D341Med (cell line): ENCODE results near the gene RGS12.

Experiments used
- DNase-seq: peaks from one replicate; pipeline ENCODE4 v3.0.0; 2012; ENCODE audit warnings: low spot score

Gene RGS12

GRCh38 chr4:3310301-3311094, 17.7 kb downstream of the RGS12 start:
- DNase-seq, result no peak

- no peak for DNase-seq
These were observed 18.2 kb downstream of the RGS12 start for GRCh38 chr4:3311095-3311372.

- DNase-seq, result no peak
These were observed 18.8 kb downstream of the RGS12 start for GRCh38 chr4:3311489-3312171.

DNA sequence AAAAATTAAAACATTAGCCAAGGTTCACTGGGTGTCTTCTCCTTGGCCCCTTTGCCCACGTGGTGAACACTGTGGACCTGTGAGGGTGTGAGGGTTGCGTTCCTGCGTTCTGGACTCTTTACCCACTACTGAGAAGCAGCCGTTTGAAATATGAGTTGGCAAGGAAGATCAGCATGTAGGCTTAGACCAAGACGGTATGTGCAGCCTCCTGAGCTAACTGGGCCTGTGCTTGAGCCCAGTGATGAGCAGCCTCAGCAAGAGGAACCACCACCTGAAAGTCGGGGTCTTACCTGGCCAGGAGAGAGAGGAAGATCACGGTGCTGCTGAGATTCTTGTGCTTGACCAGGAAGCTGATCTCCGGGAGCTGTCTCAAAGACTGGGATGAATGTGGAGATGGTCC, 19.5 kb downstream of the RGS12 start:
- DNase-seq, result no peak

DNA sequence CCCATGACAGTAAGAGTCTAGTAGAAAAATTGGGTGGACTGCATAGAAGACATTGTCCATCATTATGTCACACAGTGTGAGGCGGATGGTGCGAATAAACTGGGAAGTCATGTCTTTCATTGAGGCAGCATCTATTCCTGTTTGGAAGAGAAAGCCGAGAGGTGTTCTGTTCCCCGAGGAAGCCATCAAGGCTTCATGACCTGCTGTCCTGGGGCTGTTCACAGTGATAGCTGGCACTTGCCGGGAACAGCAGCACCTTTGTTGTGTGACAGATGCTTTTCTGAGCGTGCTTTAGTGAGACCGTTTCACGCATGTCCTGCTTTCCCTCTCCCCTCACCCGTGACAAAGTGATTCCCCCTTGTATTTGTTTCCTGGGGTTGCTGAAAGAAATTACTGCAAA, 20.3 kb downstream of the RGS12 start:
- DNase-seq, result no peak

GRCh38 chr4:3313556-3314228, 20.9 kb downstream of the RGS12 start:
- no peak for DNase-seq

DNA sequence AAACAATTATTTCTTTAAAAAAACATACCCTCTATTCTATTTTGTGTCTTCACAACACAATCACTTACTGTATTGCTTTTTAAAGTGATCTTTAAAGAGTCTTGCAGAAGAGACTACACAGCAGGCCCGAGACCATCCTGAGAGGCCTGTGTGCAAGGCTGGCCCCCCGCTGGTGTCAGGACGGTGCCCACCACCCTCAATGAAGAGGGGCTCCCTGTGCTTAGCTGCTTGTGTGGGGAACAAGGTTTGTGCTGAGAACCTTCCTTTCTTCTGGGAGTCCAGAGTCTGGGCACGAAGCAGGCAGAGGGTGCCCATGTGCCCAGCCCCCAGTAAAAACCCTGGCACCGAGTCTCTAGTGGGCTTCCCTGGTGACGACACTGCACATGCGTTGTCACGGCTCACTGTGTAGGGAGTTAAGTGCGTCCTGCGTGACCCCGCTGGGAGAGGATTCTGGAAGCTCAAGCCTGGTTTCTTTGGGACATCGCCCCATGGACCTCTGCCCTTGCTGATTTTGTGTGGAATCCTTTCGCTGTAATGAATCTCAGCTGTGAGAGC, 22.0 kb downstream of the RGS12 start:
- no peak for DNase-seq

GRCh38 chr4:3315566-3315965, 22.7 kb downstream of the RGS12 start:
- DNase-seq, result no peak

DNA sequence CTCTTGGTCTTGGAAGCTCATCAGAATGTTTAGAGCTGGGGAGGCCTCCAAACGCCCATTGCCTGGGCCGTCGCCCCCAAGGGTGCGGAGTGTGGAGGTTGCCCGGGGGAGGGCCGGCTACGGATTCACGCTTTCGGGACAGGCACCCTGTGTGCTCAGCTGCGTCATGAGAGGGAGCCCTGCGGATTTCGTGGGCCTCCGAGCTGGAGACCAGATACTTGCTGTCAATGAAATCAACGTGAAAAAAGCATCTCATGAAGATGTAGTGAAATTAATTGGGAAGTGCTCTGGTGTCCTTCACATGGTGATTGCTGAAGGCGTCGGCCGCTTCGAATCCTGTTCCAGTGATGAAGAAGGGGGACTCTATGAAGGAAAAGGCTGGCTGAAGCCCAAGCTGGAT, 23.3 kb downstream of the RGS12 start:
- no peak for DNase-seq

- DNase-seq, result no peak
These were observed 24.3 kb downstream of the RGS12 start for GRCh38 chr4:3317011-3317655.

DNA sequence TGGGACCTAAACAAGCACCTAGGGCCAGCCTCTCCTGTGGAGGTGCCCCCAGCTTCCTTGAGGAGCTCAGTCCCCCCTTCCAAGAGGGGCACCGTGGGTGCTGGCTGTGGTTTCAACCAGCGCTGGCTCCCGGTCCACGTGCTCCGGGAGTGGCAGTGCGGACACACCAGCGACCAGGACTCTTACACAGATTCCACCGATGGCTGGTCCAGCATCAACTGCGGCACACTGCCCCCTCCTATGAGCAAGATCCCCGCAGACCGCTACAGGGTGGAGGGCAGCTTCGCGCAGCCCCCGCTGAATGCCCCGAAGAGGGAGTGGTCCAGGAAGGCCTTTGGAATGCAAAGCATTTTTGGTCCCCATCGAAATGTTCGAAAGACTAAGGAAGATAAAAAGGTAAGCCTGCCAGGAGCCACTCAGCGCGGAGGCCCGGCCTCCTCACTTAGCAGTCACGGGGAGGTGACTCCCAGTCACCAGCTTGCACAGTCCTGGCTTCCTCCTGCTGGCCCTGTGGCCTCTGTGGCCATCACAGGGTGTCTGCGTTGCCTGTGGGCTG, 24.9 kb downstream of the RGS12 start:
- no peak for DNase-seq

DNA sequence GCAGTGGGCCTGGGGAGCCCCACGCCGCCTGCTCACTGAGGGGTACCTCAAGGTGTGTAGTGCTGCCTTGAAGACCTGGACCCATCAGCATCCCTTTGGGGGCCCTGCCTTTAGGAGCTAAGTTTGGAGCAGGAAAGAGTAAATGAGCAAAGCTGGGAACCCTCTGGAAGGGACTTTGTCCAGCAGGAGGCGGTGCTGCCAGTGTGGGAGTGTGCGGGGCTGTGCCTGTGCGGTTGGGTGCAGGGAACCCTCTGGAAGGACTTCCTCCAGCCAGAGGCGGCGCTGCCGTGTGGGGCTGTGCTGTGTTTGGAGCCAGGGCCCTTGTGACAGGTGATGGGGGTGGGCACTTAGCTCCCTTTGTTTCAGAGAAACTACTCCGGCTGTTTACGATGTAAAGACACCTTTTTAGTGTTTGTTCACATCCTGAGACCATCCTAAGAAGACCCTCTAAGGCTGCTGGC, 25.8 kb downstream of the RGS12 start:
- no peak for DNase-seq

DNA sequence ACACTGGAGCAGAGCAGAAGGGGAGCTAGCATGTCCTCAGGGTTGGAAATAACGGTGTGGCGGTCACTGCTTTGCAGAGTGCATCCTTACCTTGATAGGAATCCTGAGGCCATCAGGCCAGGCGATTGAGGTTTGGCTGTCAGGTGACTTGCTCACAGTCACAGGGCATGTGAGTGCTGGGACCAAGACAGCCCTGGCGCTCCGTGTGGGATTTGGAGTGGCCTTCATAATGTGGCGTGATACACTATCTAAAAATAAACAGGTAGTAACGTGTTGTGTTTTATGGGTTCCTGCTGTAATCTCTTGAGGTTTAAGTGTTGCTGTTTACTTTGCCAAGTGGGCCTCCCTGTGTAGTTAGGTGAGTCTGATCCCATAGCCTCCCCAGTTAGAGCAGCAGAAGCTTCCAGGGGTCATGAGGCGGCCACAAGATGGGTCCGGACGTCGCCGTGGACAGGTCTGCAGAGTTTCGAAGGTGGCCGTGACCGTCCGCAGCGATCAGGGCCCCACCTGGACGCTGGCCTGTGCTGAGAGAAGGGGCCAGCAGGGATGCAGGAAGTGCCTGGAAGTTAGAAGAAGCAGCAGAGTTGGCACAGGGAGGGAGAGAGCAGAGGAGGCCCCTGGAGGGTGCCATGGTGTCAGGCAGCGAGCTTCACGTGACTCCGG, 27.7 kb downstream of the RGS12 start:
- no peak for DNase-seq

GRCh38 chr4:3321295-3321889, 28.6 kb downstream of the RGS12 start:
- no peak for DNase-seq

GRCh38 chr4:3322059-3322550, 29.3 kb downstream of the RGS12 start:
- no peak for DNase-seq

DNA sequence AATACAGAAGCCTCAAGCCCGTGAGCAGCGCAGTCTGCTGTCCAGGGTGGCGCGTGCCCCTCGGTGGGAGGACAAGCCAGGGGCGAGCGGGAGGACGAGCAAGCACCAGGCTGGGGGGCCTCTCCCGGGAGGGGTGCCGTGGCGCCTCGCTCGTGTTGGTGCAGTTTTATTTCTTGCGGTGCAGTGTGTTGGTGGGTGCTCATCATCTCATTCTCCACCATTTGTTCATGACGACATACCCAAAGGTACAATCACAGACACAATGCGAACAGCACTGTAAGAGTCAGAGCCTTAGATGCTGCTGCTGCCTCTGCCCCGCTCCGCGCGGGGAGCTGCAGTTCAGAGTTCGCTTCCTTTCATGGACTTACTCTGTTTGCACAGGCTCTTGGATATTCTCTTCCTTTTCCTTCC, 30.3 kb downstream of the RGS12 start:
- no peak for DNase-seq

DNA sequence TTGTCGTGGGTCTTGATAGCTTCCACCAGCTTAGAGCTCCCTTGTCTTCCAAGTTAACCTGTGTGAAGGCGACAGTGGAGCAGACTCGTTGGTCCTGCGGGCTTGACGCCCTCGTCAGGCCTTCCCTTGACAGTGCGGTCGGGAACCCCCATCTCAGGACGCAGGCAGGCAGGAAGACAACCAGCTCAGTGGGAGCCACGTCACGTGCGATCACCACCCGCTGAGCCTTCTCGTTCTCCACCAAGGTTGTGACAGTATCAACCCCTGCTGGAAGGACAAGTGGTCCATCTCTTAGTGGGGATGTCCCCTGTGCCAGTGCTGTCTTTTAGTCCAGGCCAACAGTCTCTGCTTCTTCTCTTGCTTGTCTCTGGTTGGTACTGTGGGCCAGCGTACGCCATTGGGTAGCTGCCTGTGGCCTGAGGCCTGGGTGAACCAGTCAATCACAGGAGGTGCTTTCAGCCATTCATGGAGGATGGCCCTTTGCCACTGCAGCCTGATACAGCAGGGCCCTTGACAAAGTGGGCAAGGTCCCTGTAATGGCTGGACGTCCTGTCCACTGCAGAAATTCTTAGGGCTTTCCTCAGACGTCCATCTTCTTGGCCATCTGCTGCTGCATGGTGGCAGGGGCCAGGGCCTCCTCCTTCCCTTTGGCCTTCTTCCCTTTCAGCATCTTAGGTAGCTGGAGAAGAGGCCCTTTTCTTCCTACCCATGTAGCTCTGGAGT, 31.4 kb downstream of the RGS12 start:
- no peak for DNase-seq

DNA sequence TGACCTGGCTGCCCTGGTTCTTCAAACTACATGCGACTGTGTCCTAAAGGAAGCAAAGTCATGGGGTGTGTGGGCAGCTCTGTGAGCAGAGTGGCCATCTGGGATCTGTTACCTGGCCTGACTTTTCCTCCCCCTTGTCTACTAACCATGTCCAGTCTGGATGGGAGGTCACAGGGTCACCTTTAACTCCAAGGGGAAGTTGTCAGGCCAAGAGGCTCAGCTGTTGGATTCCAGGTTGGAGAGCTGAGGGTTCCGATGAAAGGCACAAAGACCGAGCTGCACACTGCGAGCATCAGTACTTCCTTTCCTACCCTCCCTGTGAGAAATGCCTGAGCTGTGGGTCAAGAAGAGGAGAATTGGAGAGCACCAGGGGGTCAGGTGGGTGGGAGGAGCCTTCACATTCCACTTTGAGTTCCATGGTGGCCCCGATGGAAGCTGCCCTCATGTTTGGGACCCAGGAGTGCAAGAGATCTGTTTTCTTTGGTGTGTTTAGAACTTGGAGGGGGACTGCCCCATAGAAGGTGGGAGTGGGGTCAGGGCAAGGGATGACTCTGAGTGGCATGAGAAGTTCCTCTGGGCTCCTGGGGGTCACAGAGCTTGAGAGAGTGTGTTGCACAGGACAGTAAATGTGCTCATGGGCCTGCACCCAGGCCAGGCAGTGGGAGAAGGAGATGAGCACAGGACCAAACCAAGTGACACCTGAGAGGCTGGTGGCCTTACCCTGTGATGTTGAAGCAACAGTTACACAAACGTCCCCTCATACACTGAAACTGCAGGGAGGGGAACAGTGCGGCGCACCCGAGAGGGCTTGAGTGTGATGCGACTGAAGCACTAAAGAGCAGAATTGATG, 36.2 kb downstream of the RGS12 start:
- DNase-seq, result no peak

DNA sequence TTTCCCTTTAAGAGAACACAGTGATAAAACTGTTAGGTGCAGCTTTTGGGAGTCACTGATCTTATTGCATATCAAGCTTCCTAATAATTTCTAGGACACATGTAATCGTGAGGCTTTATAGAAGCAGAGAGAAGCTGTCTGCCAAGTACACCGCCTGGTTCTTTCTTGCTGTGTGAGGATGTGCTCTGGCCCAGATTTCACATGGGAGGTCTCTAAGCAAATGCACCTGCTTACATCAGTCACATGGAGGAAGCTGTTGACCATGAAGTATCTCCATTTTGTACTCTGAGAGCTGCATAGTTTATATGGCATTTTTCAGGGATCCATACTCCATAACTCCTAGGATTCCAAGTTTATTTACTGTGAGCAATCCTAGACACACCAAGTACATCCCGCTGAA, 37.1 kb downstream of the RGS12 start:
- no peak for DNase-seq
